ENCODE results near the gene BBS4. TPM values are rescaled to one million over a fixed set of nuclear protein-coding genes. Genes with fewer than 3 reads are reported as not detected.

BBS4 gene
- total RNA-seq, 1 donor from 2014 or later: 17.7 TPM

DNA sequence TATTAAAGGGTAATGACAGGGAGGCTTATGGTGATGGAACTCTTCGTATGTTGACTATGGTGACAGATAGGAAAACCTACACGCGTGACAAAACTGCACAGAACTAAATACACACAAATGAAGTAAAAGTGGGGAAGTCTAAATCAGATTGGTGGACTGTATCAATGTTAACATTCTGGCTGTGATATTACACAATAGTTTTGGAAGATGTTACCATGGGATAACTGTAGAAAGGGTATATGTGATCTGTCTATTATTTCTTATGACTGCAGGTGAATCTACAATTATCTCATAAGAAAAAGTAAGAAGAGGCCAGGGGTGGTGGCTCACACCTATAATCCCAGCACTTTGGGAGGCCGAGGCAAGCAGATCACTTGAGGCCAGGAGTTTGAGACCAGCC is 9.2 kb upstream of the BBS4 start:
- TF ChIP-seq CTCF (IDR thresholded peaks at IDR 0.05; ENCODE audit: insufficient read depth, low read depth, low read length) (no peak), EZH2 (IDR thresholded peaks at IDR 0.05; ENCODE audit: insufficient read depth, low read length) (no peak)
- H3K27ac ChIP-seq (ENCODE audit: low read depth, low read length): no peak overlapping the region
- H3K27me3 Mint-ChIP-seq (ENCODE audit: low read depth, unreplicated experiment): peaks cover 22% of the 10 kb centered on the region
- no peaks in the 10 kb centered on the region for H4K20me1 ChIP-seq (ENCODE audit: insufficient read depth, low read length)
- H3K9me3 Mint-ChIP-seq (ENCODE audit: unreplicated experiment): no peaks in the 10 kb centered on the region
- no peak overlapping the region for H3K4me3 Mint-ChIP-seq (ENCODE audit: unreplicated experiment)
- no peak overlapping the region for H3K4me2 ChIP-seq (ENCODE audit: low read length)
- H3K4me3 ChIP-seq (ENCODE audit: insufficient read depth, low read depth, low read length): no peak overlapping the region
- H2AFZ ChIP-seq (ENCODE audit: low read depth, low read length): no peak overlapping the region
- H3K27me3 ChIP-seq (ENCODE audit: insufficient read depth, low read length): peaks cover 28% of the 10 kb centered on the region
- FAIRE-seq (no peak), DNase-seq (ENCODE audit: low read depth) (no peak)
- no peaks in the 10 kb centered on the region for H3K4me1 Mint-ChIP-seq (ENCODE audit: low read depth, unreplicated experiment)
- no peak overlapping the region for H3K27ac Mint-ChIP-seq (ENCODE audit: unreplicated experiment)
- H3K36me3 ChIP-seq (ENCODE audit: insufficient read depth, low read length): no peaks in the 10 kb centered on the region
- H3K4me1 ChIP-seq (ENCODE audit: insufficient read depth, low read length): no peaks in the 10 kb centered on the region
- no peaks in the 10 kb centered on the region for H3K36me3 Mint-ChIP-seq (ENCODE audit: low read depth, unreplicated experiment)
- no peaks in the 10 kb centered on the region for H3K9me3 ChIP-seq (ENCODE audit: insufficient read depth, low read depth, low read length)
- no peak overlapping the region for H3K9ac ChIP-seq (ENCODE audit: low read length)
- H3K79me2 ChIP-seq (ENCODE audit: insufficient read depth, low read length): no peaks in the 10 kb centered on the region

- no peak overlapping the region for H3K4me3 ChIP-seq (ENCODE audit: insufficient read depth, low read depth, low read length)
- no peak overlapping the region for H3K4me2 ChIP-seq (ENCODE audit: low read length)
- FAIRE-seq: no peak
Measured at GRCh38 chr15:72680931-72681330, 5.1 kb upstream of the BBS4 start.

More at GRCh38 chr15:72680931-72681330, 5.1 kb upstream of the BBS4 start:
- Histone ChIP-seq H3K27me3 (ENCODE audit: insufficient read depth, low read length) (peaks cover 20% of the 10 kb centered on the region), H3K27ac (ENCODE audit: low read depth, low read length) (no peak overlapping the region), H3K9me3 (ENCODE audit: insufficient read depth, low read depth, low read length) (no peaks in the 10 kb centered on the region), H3K9ac (ENCODE audit: low read length) (no peak overlapping the region), H3K79me2 (ENCODE audit: insufficient read depth, low read length) (no peaks in the 10 kb centered on the region), H3K4me1 (ENCODE audit: insufficient read depth, low read length) (peaks cover 7% of the 10 kb centered on the region), H2AFZ (ENCODE audit: low read depth, low read length) (no peak overlapping the region), H4K20me1 (ENCODE audit: insufficient read depth, low read length) (no peaks in the 10 kb centered on the region), H3K36me3 (ENCODE audit: insufficient read depth, low read length) (no peaks in the 10 kb centered on the region)
- Mint-ChIP-seq H3K27ac (ENCODE audit: unreplicated experiment) (no peak overlapping the region), H3K36me3 (ENCODE audit: low read depth, unreplicated experiment) (no peaks in the 10 kb centered on the region), H3K27me3 (ENCODE audit: low read depth, unreplicated experiment) (peaks cover 22% of the 10 kb centered on the region), H3K4me3 (ENCODE audit: unreplicated experiment) (no peak overlapping the region), H3K9me3 (ENCODE audit: unreplicated experiment) (no peaks in the 10 kb centered on the region), H3K4me1 (ENCODE audit: low read depth, unreplicated experiment) (no peaks in the 10 kb centered on the region)
- TF ChIP-seq EZH2 (IDR thresholded peaks at IDR 0.05; ENCODE audit: insufficient read depth, low read length): no peak
- TF ChIP-seq CTCF (IDR thresholded peaks at IDR 0.05; ENCODE audit: insufficient read depth, low read depth, low read length): no peak
- no peak for DNase-seq (ENCODE audit: low read depth)

All from astrocyte (in vitro differentiated cells and primary cell).